Stimulated activated naive CD8-positive, alpha-beta T cell treated with anti-CD3 and anti-CD28 coated beads, Interleukin-15, Interleukin-2, amounts not matched to agents 100 ng/mL and 50 ng/mL, for 24 hours (primary cell): ENCODE data around the gene FHIP1A.
A peak's percentile ranks its signal among the peaks of the same experiment; 100 is the strongest.
"Not testable (repeated sequence)": the region's sequence is repeated elsewhere in the genome, so short reads cannot be mapped to it uniquely, and the experiment has no call there.

Experiments used
- H3K27ac Mint-ChIP-seq: one replicate; pipeline ENCODE4 v1.8.0; 2021; ENCODE audit warnings: mild to moderate bottlenecking, mixed read lengths
- H3K27me3 Mint-ChIP-seq: one replicate; pipeline ENCODE4 v1.8.0; 2021; ENCODE audit warnings: mixed read lengths
- H3K36me3 Mint-ChIP-seq: one replicate; pipeline ENCODE4 v1.8.0; 2021; ENCODE audit warnings: low read depth, mixed read lengths
- H3K4me1 Mint-ChIP-seq: one replicate; pipeline ENCODE4 v1.8.0; 2021; ENCODE audit warnings: low read depth, mixed read lengths
- H3K4me3 Mint-ChIP-seq: one replicate; pipeline ENCODE4 v1.8.0; 2021; ENCODE audit warnings: mild to moderate bottlenecking, mixed read lengths
- H3K9me3 Mint-ChIP-seq: one replicate; pipeline ENCODE4 v1.8.0; 2021; ENCODE audit warnings: mixed read lengths

Gene FHIP1A

DNA sequence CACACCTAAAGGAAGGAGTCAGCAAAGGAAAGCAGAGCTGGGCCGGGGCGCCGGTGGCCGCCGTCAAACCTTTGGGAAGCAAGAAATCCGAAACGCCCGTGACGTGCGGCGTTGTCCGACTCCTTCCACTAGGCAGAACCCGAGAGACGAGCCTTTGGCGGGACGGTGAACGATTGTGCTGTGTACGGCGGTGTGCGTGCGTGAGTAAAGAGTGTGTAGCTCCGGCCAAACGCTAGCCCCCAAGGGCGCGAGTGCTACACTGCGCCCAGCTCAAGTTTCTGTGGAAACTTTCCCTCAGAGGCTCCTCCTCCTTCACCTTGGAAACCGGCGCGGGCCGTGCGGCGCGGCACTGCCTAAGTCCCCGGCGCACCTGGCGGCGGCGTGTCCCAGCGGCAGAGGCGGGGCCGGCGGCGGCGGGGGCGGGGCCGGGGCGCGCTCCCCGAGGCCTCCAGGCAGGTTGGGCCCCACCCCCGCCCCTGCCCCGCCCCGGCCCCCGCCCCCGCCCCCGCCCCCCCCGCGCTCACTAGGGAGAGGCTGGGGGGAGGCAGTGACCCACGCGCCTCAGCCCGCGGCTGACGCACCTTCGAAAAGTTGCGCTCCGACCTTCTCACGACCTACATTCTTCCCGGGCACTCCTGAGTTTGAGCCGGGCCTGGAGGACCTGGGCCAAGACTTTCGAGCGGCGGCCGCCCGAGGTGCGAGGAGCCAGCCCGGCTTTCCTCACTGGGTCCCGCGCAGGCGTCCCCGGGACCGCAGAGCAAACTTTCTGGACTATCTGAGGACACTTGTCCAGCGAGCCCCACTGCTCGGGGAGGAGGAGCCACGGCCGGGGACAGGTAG, at the start of gene FHIP1A:
FHIP1A (plus strand) TSS at position 547 of the 840 bp plus-strand sequence. CDS start 157,084 bp downstream, outside the sequence.
- no peaks in the 10 kb centered on the region for H3K9me3 Mint-ChIP-seq

DNA sequence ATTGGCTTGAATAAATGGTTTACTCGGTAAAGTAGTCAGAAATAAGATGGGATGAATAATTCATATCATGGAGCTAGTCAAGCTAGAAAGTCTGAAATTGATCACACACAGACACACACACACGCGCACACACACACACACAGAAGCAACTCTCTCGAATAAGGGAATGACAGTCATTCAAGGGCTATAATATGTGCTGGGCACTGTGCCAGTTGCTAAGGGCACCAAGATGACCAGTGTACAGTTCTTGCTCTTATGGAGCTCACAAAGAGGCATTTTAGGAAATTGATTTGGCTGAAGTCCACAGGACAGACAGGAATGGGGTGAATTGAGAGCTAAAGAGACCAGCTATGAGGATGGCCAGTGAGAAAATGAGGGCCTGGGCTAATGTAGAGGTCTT, 49.4 kb upstream of the FHIP1A start:
- Mint-ChIP-seq H3K27ac (no peak overlapping the region), H3K36me3 (no peaks in the 10 kb centered on the region), H3K4me1 (peaks cover 4% of the 10 kb centered on the region), H3K27me3 (peaks cover 14% of the 10 kb centered on the region), H3K4me3 (no peak overlapping the region), H3K9me3 (no peaks in the 10 kb centered on the region)

More for the DNA sequence above, at the start of gene FHIP1A:
- Mint-ChIP-seq H3K27me3 (peaks cover 49% of the 10 kb centered on the region), H3K4me1 (peaks cover 21% of the 10 kb centered on the region), H3K36me3 (no peaks in the 10 kb centered on the region), H3K4me3 (peak within 1 kb of the TSS; percentile 79), H3K27ac (no peak within 1 kb of the TSS)

DNA sequence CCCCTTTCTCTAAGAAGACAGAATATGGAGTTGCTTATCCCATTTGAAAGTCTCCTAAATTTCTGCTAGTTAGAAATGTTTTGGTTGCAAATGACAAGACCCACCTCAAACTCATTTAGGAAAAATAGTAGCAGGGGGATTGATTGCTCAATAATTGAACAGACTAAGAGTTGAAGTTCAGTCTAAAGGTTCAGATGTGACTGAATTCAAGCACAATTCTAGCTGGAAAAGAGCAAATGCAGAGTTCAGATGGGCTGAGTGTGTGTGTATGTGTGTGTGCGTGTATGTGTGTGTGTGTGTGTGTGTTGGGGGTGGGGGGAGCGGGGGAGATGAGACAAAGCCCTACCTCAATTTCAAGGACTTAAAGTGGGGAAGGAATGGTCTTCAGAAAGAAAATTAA, 47.9 kb upstream of the FHIP1A start:
- Mint-ChIP-seq H3K4me3 (no peak overlapping the region), H3K27me3 (peaks cover 8% of the 10 kb centered on the region), H3K27ac (no peak overlapping the region), H3K4me1 (peaks cover 4% of the 10 kb centered on the region), H3K9me3 (no peaks in the 10 kb centered on the region), H3K36me3 (no peaks in the 10 kb centered on the region)

DNA sequence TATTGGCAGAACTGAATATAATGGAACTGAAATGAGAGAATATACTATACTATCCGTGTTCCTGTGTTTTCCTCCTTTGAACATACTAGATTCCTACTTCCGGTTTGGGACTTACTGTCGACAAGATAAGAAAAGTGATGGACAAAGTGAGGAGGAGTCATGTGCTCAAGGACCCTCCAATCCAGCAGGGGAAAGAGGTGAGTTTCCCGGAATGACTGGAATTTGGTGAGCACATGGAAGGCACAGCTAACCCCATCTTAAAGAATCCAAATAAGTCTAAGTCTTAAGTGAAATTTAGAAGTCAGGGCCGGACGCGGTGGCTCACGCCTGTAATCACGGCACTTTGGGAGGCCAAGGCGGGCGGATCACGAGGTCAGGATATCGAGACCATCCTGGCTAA, 47.0 kb upstream of the FHIP1A start:
- H3K27me3 Mint-ChIP-seq = peaks cover 8% of the 10 kb centered on the region
- H3K27ac Mint-ChIP-seq = no peak overlapping the region
- no peaks in the 10 kb centered on the region for H3K36me3 Mint-ChIP-seq
- H3K4me3 Mint-ChIP-seq = no peak overlapping the region
- H3K9me3 Mint-ChIP-seq = no peaks in the 10 kb centered on the region
- peaks cover 4% of the 10 kb centered on the region for H3K4me1 Mint-ChIP-seq

DNA sequence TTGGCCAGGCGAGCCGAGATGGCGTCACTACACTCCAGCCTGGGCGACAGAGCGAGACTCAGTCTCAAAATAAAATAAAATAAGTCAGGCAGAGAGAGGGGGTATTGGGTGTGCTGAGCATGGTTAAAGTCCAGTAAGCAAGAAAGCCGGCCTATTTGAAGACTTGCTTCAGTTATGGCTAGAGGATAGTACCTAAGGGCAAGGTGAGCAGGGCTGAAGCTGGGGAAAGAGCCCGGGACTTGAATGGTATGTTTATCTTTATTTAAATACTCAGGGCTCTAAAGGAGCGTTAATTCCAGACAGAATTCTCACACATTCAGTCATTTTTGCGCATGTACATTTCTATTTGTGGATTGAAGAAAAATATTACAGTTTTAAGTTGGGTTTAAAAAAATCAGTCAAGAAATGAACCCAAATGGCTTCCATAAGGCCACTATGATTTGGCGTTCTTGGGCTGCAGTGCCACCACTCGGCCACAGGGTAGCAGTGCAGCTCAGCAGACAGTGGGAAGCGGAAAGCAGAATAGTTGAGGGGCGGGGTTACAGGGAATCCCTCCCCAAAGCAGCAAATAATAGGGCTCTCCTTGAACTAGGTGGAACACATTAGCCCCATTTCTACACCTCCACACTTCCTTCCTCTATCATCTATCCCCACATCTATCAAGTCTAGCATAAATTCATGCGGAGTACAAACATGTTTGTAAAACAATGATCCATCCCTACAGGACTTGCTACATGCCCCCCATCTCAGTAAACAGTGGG, 46.4 kb upstream of the FHIP1A start:
- no peaks in the 10 kb centered on the region for H3K9me3 Mint-ChIP-seq
- H3K27ac Mint-ChIP-seq = no peak overlapping the region
- peaks cover 4% of the 10 kb centered on the region for H3K4me1 Mint-ChIP-seq
- H3K36me3 Mint-ChIP-seq = no peaks in the 10 kb centered on the region
- peaks cover 8% of the 10 kb centered on the region for H3K27me3 Mint-ChIP-seq
- no peak overlapping the region for H3K4me3 Mint-ChIP-seq

DNA sequence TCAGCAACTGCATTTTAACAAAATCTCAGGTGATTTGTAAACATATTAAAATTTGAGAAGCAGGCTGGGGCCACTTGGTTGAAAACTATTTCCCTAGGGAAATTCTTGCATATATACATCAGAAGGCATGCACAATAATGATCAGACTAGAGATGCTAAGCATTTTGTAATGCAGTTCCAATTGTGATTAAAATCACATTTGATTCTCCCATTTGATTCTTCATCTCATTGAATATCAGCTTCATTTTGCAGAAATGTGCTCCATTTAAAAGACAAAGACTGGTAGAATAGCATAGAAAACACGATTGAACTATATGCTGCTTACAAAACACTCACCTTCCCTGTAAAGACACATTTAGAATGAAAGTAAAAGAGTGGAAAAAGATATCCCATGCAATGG, 32.4 kb upstream of the FHIP1A start:
- H3K36me3 Mint-ChIP-seq = no peaks in the 10 kb centered on the region
- H3K27ac Mint-ChIP-seq = no peak overlapping the region
- H3K27me3 Mint-ChIP-seq = peaks cover 31% of the 10 kb centered on the region
- H3K9me3 Mint-ChIP-seq = no peaks in the 10 kb centered on the region
- no peak overlapping the region for H3K4me3 Mint-ChIP-seq
- no peaks in the 10 kb centered on the region for H3K4me1 Mint-ChIP-seq

DNA sequence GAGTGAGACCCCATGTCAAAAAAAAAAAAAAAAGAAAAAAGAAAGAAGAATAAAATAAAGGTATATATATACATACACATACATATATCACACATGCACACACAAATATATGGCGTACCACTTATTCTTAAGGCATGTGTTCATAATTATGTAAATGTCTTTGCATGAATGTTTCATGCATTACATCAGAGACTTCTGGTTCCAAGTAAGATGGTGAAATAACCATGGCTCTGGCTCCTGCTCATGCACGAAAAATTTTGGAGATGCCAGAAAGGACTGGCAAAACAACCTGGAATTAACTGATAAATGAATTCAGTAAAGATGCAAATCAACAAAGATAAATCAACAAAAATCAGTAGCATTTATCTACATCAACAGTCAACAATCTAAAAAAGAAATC, 19.7 kb upstream of the FHIP1A start:
- no peaks in the 10 kb centered on the region for H3K4me1 Mint-ChIP-seq
- H3K27ac Mint-ChIP-seq = no peak overlapping the region
- H3K9me3 Mint-ChIP-seq = no peaks in the 10 kb centered on the region
- H3K4me3 Mint-ChIP-seq = no peak overlapping the region
- no peaks in the 10 kb centered on the region for H3K36me3 Mint-ChIP-seq
- H3K27me3 Mint-ChIP-seq = peaks cover 6% of the 10 kb centered on the region

DNA sequence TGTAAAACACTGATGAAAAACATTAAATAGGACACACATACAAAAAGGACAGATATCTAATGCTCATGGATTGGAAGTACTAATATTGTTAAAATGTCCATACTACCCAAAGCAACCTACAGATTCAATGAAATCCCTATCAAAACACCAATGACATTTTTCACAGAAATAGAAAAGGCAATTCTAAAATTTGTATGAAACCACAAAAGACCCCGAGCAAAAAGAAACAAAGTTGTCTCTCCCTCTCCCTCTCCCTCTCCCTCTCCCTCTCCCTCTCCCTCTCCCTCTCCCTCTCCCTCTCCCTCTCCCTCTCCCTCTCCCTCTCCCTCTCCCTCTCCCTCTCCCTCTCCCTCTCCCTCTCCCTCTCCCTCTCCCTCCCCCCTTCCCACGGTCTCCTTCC, 19.2 kb upstream of the FHIP1A start:
- H3K4me1 Mint-ChIP-seq, H3K4me3 Mint-ChIP-seq, H3K9me3 Mint-ChIP-seq, H3K27ac Mint-ChIP-seq, H3K36me3 Mint-ChIP-seq, H3K27me3 Mint-ChIP-seq: not testable (repeated sequence)

DNA sequence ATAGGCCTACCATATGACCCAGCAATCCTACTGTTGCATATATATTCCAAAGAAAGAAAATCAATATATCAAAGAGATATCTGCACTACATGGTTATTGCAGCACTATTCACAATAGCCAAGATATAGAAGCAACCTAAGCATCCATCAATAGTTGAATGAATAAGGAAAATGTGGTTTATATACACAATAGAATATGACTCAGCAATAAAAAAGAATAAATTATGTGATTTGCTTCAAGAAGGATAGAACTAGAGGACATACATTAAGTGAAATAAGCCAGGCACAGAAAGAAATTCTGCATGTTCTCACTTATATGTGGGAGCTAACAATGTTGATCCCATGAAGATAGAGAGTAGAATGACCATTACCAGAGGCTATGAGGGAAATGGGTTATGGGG, 13.1 kb upstream of the FHIP1A start:
- H3K4me3 Mint-ChIP-seq = no peak overlapping the region
- no peaks in the 10 kb centered on the region for H3K9me3 Mint-ChIP-seq
- H3K27ac Mint-ChIP-seq = no peak overlapping the region
- H3K27me3 Mint-ChIP-seq = peaks cover 8% of the 10 kb centered on the region
- H3K36me3 Mint-ChIP-seq = no peaks in the 10 kb centered on the region
- no peaks in the 10 kb centered on the region for H3K4me1 Mint-ChIP-seq

DNA sequence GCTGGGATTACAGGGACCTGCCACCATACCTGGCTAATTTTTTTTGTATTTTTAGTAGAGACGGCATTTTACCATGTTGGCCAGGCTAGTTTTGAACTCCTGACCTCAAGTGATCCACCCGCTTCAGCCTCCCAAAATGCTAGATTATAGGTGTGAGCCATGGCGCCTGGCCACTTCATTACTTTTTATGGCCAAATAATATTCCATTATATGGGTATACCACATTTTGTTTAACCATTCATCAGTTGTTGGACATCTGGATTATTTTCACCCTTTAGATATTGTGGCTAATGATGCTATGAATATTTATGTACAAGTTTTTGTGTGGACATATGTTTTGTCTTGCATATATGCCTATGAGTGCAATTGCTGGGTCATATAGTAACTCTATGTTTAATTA, 8.6 kb upstream of the FHIP1A start:
- H3K27me3 Mint-ChIP-seq = peaks cover 8% of the 10 kb centered on the region
- H3K36me3 Mint-ChIP-seq = no peaks in the 10 kb centered on the region
- no peak overlapping the region for H3K4me3 Mint-ChIP-seq
- no peaks in the 10 kb centered on the region for H3K9me3 Mint-ChIP-seq
- H3K27ac Mint-ChIP-seq = no peak overlapping the region
- no peaks in the 10 kb centered on the region for H3K4me1 Mint-ChIP-seq

DNA sequence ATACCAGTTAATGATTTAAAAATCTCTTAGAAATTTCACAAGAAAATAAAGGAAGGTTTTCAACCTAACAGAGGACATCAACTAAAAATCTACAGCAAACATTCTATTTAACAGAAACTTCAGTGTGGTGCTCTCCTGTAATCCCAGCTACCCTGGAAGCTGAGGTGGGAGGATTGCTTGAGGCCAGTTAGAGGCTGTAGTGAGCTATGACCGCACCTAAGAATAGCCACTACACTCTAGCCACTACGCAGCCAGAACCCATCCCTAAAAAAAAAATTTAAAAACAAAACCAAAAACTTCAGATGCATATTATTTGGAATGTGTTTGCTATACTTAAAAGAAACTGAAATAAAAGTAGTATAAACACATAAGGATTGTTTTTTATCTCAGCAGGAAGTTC, 7.2 kb upstream of the FHIP1A start:
- no peaks in the 10 kb centered on the region for H3K4me1 Mint-ChIP-seq
- H3K27me3 Mint-ChIP-seq = peaks cover 12% of the 10 kb centered on the region
- H3K27ac Mint-ChIP-seq = no peak overlapping the region
- H3K9me3 Mint-ChIP-seq = no peaks in the 10 kb centered on the region
- no peaks in the 10 kb centered on the region for H3K36me3 Mint-ChIP-seq
- no peak overlapping the region for H3K4me3 Mint-ChIP-seq

DNA sequence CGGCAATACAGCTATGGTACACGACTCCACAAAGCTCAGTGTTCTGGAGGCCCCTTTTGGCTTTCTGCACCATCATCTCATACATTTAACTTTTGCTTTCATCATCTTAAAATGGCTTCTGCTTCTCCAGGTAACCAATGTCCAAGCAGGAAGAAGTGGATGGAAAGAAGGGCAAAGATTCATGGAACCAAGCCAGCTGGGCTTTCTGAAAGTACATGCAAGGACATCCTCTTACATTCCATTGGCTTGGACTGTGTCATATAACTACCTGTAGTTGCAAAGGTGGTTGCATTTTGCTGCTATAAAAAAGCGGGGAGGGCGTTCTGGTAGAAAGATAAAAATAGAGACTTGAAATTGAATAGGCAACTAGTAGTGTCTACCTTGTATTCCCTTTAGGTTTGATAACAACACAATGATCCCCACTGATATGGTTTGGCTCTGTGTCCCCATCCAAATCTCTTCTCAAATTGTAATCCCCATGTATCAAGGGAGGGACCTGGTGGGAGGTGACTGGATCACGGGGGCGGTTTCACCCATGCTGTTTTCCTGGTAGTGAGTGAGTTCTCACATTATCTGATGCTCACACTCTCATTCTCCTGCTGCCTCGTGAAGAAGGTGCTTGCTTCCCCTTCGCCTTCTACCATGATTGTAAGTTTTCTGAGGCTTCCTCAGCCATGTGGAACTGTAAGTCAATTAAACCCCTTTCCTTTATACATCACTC, 6.7 kb upstream of the FHIP1A start:
- H3K27ac Mint-ChIP-seq = no peak overlapping the region
- no peak overlapping the region for H3K4me3 Mint-ChIP-seq
- peaks cover 17% of the 10 kb centered on the region for H3K27me3 Mint-ChIP-seq
- H3K9me3 Mint-ChIP-seq = no peaks in the 10 kb centered on the region
- no peaks in the 10 kb centered on the region for H3K36me3 Mint-ChIP-seq
- peaks cover under 1% of the 10 kb centered on the region for H3K4me1 Mint-ChIP-seq

DNA sequence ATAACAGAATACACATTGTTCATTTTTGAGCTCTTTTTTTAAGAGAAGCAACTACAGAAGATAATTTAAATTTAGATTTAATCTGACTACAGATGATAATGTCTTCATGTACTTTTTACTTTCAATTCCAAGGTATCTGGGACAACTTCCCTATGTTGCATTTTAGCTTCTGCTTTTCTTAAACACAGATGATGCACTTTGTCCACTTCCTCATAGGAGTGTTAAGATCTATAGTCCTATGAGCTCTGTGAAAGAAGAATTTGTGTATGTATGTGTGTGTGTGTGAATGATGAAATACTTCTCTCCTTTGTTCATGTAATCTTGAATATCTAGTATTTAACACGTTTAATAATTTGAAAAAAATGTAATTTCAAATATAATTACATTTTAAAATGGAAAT, 5.3 kb upstream of the FHIP1A start:
- Mint-ChIP-seq H3K27ac (no peak overlapping the region), H3K4me1 (peaks cover 12% of the 10 kb centered on the region)

DNA sequence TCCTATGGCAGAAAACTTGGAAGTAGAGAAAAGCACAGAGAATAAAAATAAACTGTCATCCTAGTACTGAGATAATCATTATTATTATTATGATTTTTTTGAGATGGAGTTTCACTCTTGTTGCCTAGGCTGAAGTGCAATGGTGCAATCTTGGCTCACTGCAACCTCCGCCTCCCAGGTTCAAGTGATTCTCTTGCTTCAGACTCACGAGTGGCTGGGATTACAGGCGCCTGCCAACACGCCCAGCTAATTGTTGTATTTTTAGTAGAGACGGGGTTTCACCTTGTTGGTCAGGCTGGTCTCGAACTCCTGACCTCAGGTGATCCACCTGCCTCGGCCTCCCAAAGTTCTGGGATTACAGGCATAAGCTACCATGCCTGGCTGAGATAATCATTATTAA, 4.2 kb upstream of the FHIP1A start:
- not testable (repeated sequence) for H3K36me3 Mint-ChIP-seq, H3K9me3 Mint-ChIP-seq, H3K27ac Mint-ChIP-seq, H3K4me3 Mint-ChIP-seq
- Mint-ChIP-seq H3K27me3 (peaks cover 26% of the 10 kb centered on the region), H3K4me1 (peaks cover 21% of the 10 kb centered on the region)

More for the DNA sequence above, 5.3 kb upstream of the FHIP1A start:
- Mint-ChIP-seq H3K27me3 (peaks cover 22% of the 10 kb centered on the region), H3K4me3 (no peak overlapping the region), H3K36me3 (no peaks in the 10 kb centered on the region), H3K9me3 (no peaks in the 10 kb centered on the region)

DNA sequence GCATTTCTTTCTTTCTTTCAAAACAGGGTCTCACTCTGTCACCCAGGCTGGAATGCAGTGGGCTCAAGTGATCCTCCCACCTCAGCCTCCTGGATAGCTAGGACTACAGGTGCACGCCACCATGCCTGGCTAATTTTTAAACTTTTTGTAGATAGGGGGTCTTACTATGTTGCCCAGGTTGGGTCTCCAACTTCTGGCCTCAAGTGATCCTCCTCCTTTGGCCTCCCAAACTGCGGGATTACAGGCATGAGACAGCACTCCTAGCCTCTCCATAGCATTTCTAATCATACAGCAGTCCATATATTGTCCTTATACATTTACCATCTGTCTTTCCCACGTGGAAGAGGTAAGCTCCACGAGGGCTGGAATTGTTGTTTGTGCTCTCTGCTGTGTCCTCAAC, 2.0 kb upstream of the FHIP1A start:
- H3K4me1 Mint-ChIP-seq = peaks cover 21% of the 10 kb centered on the region
- no peaks in the 10 kb centered on the region for H3K36me3 Mint-ChIP-seq
- H3K27me3 Mint-ChIP-seq = peaks cover 45% of the 10 kb centered on the region
- H3K9me3 Mint-ChIP-seq = no peaks in the 10 kb centered on the region
- no peak overlapping the region for H3K27ac Mint-ChIP-seq
- H3K4me3 Mint-ChIP-seq = no peak overlapping the region
